Measurements from ENCODE around the gene CASP9. TPM values are rescaled to one million over a fixed set of nuclear protein-coding genes. Genes with fewer than 3 reads are reported as not detected.

The CASP9 gene
- total RNA-seq (2021) (13.5 to 18.6 TPM (median 16.6 TPM) in 3 replicates), Bru-seq, nascent RNA (percentile 61 among the genes with signal in this experiment)
- long read RNA-seq, experiment 1, transcript CASP9-201 (9 exons, 2,019 nt) = major isoform, 46 of 69 reads
- long read RNA-seq, experiment 1, transcript CASP9-202 (5 exons, 1,621 nt) = minor isoform, 12 of 69 reads
- long read RNA-seq, experiment 1, partial matches to known transcripts = 1 of 69 reads
- long read RNA-seq, experiment 1, other reads (novel, unspliced or antisense) = 9 of 69 reads
- long read RNA-seq, experiment 2, transcript CASP9-201 (9 exons, 2,019 nt) = major isoform, 11 of 16 reads
- long read RNA-seq, experiment 2, partial matches to known transcripts = 1 of 16 reads
- long read RNA-seq, experiment 2, other reads (novel, unspliced or antisense) = 3 of 16 reads
- long read RNA-seq, experiment 3, transcript CASP9-202 (5 exons, 1,621 nt) = minor isoform, 22 of 58 reads
- long read RNA-seq, experiment 3, transcript CASP9-201 (9 exons, 2,019 nt) = major isoform, 25 of 58 reads
- long read RNA-seq, experiment 3, partial matches to known transcripts = 1 of 58 reads
- long read RNA-seq, experiment 3, other reads (novel, unspliced or antisense) = 10 of 58 reads

- H3K27me3 Mint-ChIP-seq (ENCODE audit: low read depth) = no peaks in the 10 kb centered on the region
- ChIA-PET POLR2A (interaction anchor here (0.9 kb wide), 1 partner anchor 15 kb away, joined by 5 read pairs; no protein-coding TSS in a partner anchor), CTCF (interaction anchor here (0.8 to 0.9 kb wide), 2 partner anchors 15 to 60 kb away, joined by 4 read pairs; no protein-coding TSS in a partner anchor)
- H3K27ac Mint-ChIP-seq = peak within 1 kb of the TSS; percentile 98
- H3K9me3 Mint-ChIP-seq = no peaks in the 10 kb centered on the region
- ATAC-seq (no peak), DNase-seq (ENCODE audit: low spot score) (no peak)
- H3K36me3 Mint-ChIP-seq = no peaks in the 10 kb centered on the region
- no peak for TF ChIP-seq JUN (CRISPR knock-in tag; IDR thresholded peaks at IDR 0.05)
- TF ChIP-seq ARID4B (CRISPR knock-in tag; IDR thresholded peaks at IDR 0.05; ENCODE audit: borderline replicate concordance) = 0 out of 2 replicates have a peak, but pooled peaks have one; percentile 40
- TF ChIP-seq PRDM15 (CRISPR knock-in tag; IDR thresholded peaks at IDR 0.05) = 0 out of 2 replicates have a peak, but pooled peaks have one; percentile 49
- peak within 1 kb of the TSS; percentile 94 for H3K4me3 Mint-ChIP-seq
- peaks cover 39% of the 10 kb centered on the region for H3K4me1 Mint-ChIP-seq
Observed at GRCh38 chr1:15524021-15524282, at the start of gene CASP9. Gene CASP9 (minus strand): TSS chr1:15524215. CDS start chr1:15524200, 15 bp downstream.

GRCh38 chr1:15573477-15573876 is 49.5 kb upstream of the CASP9 start:
- DNase-seq (ENCODE audit: low spot score) = no peak
- CTCF ChIA-PET = no interaction called here
- Mint-ChIP-seq H3K27ac (peak overlapping the region; percentile 86), H3K27me3 (ENCODE audit: low read depth) (no peaks in the 10 kb centered on the region), H3K4me1 (no peaks in the 10 kb centered on the region), H3K36me3 (peaks cover 11% of the 10 kb centered on the region; the same call in 1 of the 2 replicates), H3K4me3 (no peak overlapping the region), H3K9me3 (no peaks in the 10 kb centered on the region)
- no peak for TF ChIP-seq FOXJ3 (CRISPR knock-in tag; IDR thresholded peaks at IDR 0.05; ENCODE audit: borderline replicate concordance)
- no peak for TF ChIP-seq NFATC4 (CRISPR knock-in tag; IDR thresholded peaks at IDR 0.05)
- TF ChIP-seq E2F5 (CRISPR knock-in tag; IDR thresholded peaks at IDR 0.05) = no peak
- TF ChIP-seq OVOL2 (CRISPR knock-in tag; IDR thresholded peaks at IDR 0.05; ENCODE audit: borderline replicate concordance) = no peak
- no peak for TF ChIP-seq ZNF425 (CRISPR knock-in tag; conservative IDR thresholded peaks at IDR 0.05)
- TF ChIP-seq ATF1 (CRISPR knock-in tag; IDR thresholded peaks at IDR 0.05) = no peak
- TF ChIP-seq ZNF263 (CRISPR knock-in tag; IDR thresholded peaks at IDR 0.05; ENCODE audit: low read depth) = no peak
- POLR2A ChIA-PET = interaction anchor here (0.7 kb wide), 1 partner anchor 154 kb away, joined by 3 read pairs; no protein-coding TSS in a partner anchor
- peak; percentile 38; the same call in 1 of the 2 replicates for ATAC-seq
